Activated B cell treated with CpG ODN at 0.5 μM for 24 hours (primary cell): Measurements from ENCODE around the gene UMODL1. TPM values are rescaled to one million over a fixed set of nuclear protein-coding genes. Genes with fewer than 3 reads are reported as not detected.

Source experiments
- ATAC-seq: fragments of 200-7000 bp; cut with Tn5 transposase; one replicate; pipeline ENCODE4 v1.10.0; 2021; ENCODE audit warnings: low read depth, mild to moderate bottlenecking, moderate library complexity
- CTCF ChIA-PET: fragments of 350-600 bp; sonication (Branson Sonifier 250); formaldehyde crosslinking; loops from one replicate; lab custom pipeline; 2021; ENCODE audit warnings: antibody characterized with exemption; lab: Charles Lee
- POLR2A ChIA-PET: fragments of 350-600 bp; sonication (Branson Sonifier 250); formaldehyde crosslinking; loops from one replicate; lab custom pipeline; 2021; ENCODE audit warnings: antibody characterized with exemption; lab: Charles Lee
- DNase-seq: peaks from one replicate; pipeline ENCODE4 v3.0.0; 2022
- H3K27ac Mint-ChIP-seq: one replicate; pipeline ENCODE4 v1.8.0; 2020; ENCODE audit warnings: mixed read lengths
- H3K27me3 Mint-ChIP-seq: one replicate; pipeline ENCODE4 v1.8.0; 2021; ENCODE audit warnings: mixed read lengths
- H3K36me3 Mint-ChIP-seq: one replicate; pipeline ENCODE4 v1.8.0; 2021; ENCODE audit warnings: low read depth, mixed read lengths
- H3K4me1 Mint-ChIP-seq: one replicate; pipeline ENCODE4 v1.8.0; 2021; ENCODE audit warnings: mixed read lengths
- H3K4me3 Mint-ChIP-seq: one replicate; pipeline ENCODE4 v1.8.0; 2020; ENCODE audit warnings: mild to moderate bottlenecking, mixed read lengths
- H3K9me3 Mint-ChIP-seq: one replicate; pipeline ENCODE4 v1.8.0; 2020; ENCODE audit warnings: mixed read lengths
- intact Hi-C: fragments of 100-400 bp; cut with micrococcal nuclease; formaldehyde crosslinking; loops from one replicate; pipeline ENCODE4 v1.15.1; 2024
- total RNA-seq: library from RNA; stranded (reverse); gene quantifications from 2 replicates; pipeline ENCODE4 v1.2.3, GENCODE V29; 2022
- TF ChIP-seq, protein P1 (sequence below): fragments of 200-600 bp; IDR thresholded peaks from one replicate; pipeline ENCODE4 v1.8.0; 2022; ENCODE audit warnings: antibody characterized with exemption, mild to moderate bottlenecking

Gene UMODL1
- total RNA-seq, 1 donor from 2014 or later: 0.04 TPM

DNA sequence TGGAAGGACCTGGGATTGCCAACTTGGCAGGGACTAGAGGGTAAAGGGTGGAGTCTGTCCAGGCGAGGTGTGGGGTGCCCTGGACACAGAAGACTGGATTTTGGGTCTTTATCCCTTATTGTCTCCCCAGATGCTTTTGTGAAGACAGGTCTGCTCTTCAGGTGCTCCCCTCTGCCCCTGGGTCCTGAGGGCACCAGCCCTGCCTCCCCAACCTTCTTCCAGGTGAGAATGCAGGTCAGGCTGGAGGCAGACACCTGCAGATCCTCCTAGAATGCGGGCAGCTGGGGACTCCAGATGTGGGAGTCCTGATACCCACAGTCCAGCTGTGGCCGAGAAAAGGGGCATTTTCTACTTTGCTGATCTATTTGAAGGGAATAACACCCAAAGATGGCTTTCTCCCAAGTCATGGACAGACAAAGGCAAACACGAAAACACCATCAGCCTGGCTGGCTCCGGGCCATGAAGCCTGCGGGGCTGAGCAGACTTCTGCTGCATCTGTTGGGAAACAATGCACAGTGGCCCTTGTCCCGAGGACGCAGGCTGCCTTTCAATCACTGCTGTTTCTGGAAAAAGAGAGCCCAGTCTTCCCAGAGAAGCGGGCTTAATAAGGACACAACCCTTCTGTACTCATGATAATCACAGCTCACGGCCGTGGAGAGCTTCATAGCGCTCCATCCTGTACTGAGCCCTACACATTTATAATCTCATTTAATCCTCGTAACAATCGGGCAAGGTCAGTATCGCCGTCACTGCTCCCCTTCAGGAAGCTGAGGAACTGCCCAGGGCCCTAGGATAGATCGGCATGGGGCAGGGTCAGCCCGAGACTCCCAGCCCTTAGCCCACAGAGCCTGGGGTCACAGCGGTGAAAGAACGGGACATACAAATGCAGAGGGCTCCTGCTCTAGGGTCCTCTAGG is 85.8 kb downstream of the UMODL1 start:
- no peak overlapping the region for H3K4me3 Mint-ChIP-seq
- DNase-seq (no peak), ATAC-seq (no peak)
- peaks cover 10% of the 10 kb centered on the region for H3K4me1 Mint-ChIP-seq
- ChIA-PET POLR2A (no interaction called here), CTCF (interaction anchor here (2.7 kb wide), 1 partner anchor 102 kb away, joined by 9 read pairs; no protein-coding TSS in a partner anchor)
- H3K9me3 Mint-ChIP-seq: no peaks in the 10 kb centered on the region
- intact Hi-C loops: no loop called here
- H3K27ac Mint-ChIP-seq: no peak overlapping the region
- TF ChIP-seq, protein P1, sequence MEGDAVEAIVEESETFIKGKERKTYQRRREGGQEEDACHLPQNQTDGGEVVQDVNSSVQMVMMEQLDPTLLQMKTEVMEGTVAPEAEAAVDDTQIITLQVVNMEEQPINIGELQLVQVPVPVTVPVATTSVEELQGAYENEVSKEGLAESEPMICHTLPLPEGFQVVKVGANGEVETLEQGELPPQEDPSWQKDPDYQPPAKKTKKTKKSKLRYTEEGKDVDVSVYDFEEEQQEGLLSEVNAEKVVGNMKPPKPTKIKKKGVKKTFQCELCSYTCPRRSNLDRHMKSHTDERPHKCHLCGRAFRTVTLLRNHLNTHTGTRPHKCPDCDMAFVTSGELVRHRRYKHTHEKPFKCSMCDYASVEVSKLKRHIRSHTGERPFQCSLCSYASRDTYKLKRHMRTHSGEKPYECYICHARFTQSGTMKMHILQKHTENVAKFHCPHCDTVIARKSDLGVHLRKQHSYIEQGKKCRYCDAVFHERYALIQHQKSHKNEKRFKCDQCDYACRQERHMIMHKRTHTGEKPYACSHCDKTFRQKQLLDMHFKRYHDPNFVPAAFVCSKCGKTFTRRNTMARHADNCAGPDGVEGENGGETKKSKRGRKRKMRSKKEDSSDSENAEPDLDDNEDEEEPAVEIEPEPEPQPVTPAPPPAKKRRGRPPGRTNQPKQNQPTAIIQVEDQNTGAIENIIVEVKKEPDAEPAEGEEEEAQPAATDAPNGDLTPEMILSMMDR: no peak
- H3K36me3 Mint-ChIP-seq: no peaks in the 10 kb centered on the region
- peaks cover 27% of the 10 kb centered on the region for H3K27me3 Mint-ChIP-seq

DNA sequence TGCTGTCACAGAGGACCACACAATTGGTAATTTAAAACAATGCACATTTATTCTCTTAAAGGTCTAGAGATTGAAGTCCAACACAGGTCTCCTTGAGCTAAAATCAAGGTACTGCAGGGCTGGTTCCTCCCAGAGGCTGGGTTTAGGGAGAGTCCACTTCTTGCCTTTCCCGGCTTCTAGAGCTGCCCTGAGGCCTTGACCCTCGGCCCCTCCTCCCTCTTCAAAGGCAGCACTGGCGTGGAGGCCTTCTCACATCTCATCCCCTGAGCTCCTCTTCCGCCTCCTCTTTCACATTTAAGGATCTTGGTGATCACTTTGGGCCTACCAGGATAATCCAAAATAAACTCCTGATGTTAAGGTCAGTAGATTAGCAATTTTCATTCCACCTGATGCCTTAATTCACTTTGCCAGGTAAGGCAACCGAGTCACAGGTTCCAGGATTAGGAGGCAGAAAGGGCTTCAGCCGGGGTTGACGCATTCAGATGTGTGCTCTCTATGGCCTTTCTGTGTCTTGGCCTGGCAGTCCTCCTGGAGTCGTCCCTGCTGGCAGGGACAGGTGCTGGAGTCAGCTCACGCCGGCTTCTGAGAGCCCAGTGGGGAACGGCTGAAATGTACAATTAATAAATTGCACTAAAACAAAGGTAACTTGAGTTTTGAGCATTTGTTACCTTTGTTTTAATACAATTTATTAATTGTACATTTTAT is 86.6 kb downstream of the UMODL1 start:
- Mint-ChIP-seq H3K4me1 (peaks cover 13% of the 10 kb centered on the region), H3K4me3 (no peak overlapping the region), H3K9me3 (no peaks in the 10 kb centered on the region), H3K27ac (no peak overlapping the region), H3K36me3 (no peaks in the 10 kb centered on the region), H3K27me3 (peaks cover 25% of the 10 kb centered on the region)
- DNase-seq: no peak
- ChIA-PET CTCF (interaction anchor here (2.7 kb wide), 1 partner anchor 101 kb away, joined by 9 read pairs; no protein-coding TSS in a partner anchor), POLR2A (no interaction called here)
- TF ChIP-seq, protein P1: no peak
- ATAC-seq: no peak
- intact Hi-C loops: no loop called here

DNA sequence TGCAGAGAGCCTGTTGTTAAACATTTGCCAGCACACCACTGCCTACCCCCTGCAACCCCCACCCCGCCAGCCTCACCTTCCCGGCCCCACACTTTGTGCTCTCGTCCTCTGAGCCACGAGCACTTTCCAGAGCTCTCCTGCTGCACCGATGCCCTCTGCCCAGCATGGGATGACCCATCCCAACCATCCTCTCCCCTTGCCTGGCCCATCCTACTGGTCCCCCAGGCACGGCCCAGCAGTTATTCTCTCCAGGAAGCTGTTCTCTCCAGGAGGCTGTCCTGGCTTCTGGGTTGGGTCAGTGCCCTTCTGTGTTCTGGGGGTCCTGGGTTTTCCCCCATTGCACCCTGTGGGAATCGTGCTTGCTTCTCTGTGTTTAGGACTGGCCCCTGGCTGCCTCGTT is 87.7 kb downstream of the UMODL1 start:
- TF ChIP-seq, protein P1: no peak
- CTCF ChIA-PET: interaction anchor here (1.6 to 2.7 kb wide), 2 partner anchors 13 to 100 kb away, joined by 4 to 9 read pairs; no protein-coding TSS in a partner anchor
- POLR2A ChIA-PET: interaction anchor here (0.6 kb wide), 1 partner anchor 111 kb away, joined by 4 read pairs; no protein-coding TSS in a partner anchor
- DNase-seq (no peak), ATAC-seq (no peak)
- intact Hi-C loops: no loop called here
- Mint-ChIP-seq H3K27me3 (peaks cover 24% of the 10 kb centered on the region), H3K9me3 (no peaks in the 10 kb centered on the region), H3K36me3 (no peaks in the 10 kb centered on the region), H3K27ac (no peak overlapping the region), H3K4me3 (no peak overlapping the region), H3K4me1 (peaks cover 17% of the 10 kb centered on the region)

DNA sequence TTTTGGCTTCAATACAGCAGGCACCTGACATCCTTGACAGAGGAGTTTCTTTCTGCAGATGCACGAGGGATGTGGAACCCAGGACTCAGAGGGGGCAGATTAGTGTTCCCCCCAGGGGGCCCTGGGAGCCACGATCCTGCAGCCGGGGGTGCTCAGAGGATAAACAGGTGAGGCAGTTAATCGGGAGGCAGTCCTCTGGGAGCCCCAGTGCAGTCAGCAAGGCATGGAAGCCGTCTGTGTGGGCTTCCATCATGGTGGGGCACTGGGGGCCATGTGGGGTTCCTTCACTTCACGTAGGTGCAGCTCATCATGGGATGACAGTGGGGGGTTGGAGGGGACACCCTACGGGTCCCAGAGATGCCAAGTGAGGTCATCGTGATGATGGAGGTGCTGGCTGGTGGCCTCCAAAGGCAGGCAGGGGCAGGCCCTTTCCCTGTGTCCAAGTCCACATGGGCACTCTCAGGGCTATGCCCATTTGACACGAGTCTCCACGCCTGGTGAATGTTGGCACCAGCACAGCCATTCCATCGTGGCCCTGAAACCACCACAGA is 88.5 kb downstream of the UMODL1 start:
- DNase-seq (no peak), ATAC-seq (no peak)
- Mint-ChIP-seq H3K27me3 (peaks cover 24% of the 10 kb centered on the region), H3K4me1 (peaks cover 17% of the 10 kb centered on the region), H3K36me3 (no peaks in the 10 kb centered on the region), H3K9me3 (no peaks in the 10 kb centered on the region), H3K27ac (no peak overlapping the region), H3K4me3 (no peak overlapping the region)
- intact Hi-C loops: no loop called here
- TF ChIP-seq, protein P1: no peak
- ChIA-PET CTCF (interaction anchor here (1.6 to 2.7 kb wide), 2 partner anchors 14 to 99 kb away, joined by 4 to 9 read pairs; no protein-coding TSS in a partner anchor), POLR2A (no interaction called here)
